ENCODE data around the gene MEF2D. TPM values are rescaled to one million over a fixed set of nuclear protein-coding genes. Genes with fewer than 3 reads are reported as not detected.

Gene MEF2D
- total RNA-seq, 4 donors from 2014 or later = 26.4 to 80.6 (median 32.0) TPM

DNA sequence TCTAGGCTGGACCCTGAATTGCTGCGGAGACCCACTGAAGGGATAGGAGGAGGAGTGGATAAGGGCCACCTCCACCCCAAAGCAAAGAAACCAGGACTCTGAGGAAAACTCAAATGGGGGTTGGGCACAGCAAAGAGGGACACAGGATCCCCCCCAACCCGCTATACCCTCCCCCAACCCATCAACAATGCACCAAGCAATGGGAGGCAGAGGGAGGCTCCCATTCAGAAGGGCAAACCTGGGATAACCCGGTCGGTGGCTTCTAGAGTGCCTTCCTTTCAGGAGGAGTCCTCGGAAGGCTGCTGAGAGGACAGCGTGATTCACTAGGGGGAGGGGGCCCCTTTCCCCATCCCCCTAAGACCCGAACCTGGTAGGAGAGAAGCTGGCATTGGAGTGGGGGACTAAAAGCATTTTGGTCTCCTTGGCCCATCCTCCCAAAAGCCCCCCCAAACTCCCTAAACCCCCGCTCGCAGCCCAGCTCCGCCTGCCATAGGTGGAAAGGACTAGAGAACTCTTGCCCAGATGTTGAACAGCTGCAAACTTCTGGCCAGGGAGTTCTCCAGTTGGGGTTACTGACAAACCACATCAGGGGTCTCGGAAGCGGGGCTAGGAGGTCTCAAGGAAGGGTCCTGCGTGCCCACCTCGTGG, 1.3 kb downstream of the MEF2D start:
- peak overlapping the region; percentile 19 to 99 (median 98) for H3K4me3 ChIP-seq (replicated peaks in 1 of 3)
- no peak for TF ChIP-seq POLR2A (IDR thresholded peaks at IDR 0.05)
- TF ChIP-seq, protein P1, sequence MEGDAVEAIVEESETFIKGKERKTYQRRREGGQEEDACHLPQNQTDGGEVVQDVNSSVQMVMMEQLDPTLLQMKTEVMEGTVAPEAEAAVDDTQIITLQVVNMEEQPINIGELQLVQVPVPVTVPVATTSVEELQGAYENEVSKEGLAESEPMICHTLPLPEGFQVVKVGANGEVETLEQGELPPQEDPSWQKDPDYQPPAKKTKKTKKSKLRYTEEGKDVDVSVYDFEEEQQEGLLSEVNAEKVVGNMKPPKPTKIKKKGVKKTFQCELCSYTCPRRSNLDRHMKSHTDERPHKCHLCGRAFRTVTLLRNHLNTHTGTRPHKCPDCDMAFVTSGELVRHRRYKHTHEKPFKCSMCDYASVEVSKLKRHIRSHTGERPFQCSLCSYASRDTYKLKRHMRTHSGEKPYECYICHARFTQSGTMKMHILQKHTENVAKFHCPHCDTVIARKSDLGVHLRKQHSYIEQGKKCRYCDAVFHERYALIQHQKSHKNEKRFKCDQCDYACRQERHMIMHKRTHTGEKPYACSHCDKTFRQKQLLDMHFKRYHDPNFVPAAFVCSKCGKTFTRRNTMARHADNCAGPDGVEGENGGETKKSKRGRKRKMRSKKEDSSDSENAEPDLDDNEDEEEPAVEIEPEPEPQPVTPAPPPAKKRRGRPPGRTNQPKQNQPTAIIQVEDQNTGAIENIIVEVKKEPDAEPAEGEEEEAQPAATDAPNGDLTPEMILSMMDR (IDR thresholded peaks at IDR 0.05) = no peak
- no peaks in the 10 kb centered on the region for H3K27me3 ChIP-seq
- peaks cover 68 to 71% of the 10 kb centered on the region in 2 donors for H3K4me1 ChIP-seq
- DNase-seq = peak; percentile 42 to 47
- H3K36me3 ChIP-seq = no peaks in the 10 kb centered on the region
- H3K27ac ChIP-seq = peak overlapping the region; percentile 99 to 100 (median 100)
- intact Hi-C loops (cut with DNase I) = loop anchor here (5.0 kb wide), 1 partner anchor 37 kb away; no protein-coding TSS in a partner anchor
- WGBS, 2 donors = 0% methylated on average over 11 of the region's 14 CpGs
- no peaks in the 10 kb centered on the region for H3K9me3 ChIP-seq

DNA sequence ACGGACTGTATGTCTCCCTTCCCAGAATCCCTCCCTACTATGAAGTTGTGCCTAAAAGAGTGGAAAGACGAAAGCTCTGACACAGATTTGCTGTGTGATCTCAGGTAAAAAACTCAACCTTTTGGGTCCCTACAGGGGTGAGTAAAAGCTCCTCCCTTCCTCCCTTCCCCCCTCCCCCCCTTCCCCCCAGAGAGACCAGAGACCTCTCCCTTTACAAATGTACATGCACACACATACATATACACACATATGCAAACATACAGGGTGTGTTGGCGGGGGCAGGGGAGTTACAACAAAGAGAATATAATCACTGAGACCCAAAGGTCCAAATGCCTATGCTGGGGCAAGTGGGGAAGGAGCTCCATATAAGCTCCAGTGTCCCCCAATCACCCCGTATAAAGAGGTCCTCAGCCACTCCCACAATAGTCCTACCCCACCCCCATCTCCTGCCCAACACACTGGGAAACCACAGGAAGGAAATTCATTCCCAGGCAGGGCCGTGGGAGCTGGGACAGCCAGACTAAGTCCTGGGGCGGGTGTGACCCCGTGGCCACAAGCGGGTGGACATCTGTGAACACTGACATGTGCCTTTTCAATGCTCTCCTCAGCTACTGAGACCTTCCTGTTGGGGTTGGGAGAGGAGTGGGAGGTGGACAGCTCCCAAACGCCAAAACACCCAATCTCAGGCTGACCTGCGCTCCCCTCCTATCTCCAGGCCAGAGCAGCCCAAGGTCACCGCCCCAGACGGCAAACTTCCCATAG, 2.0 kb downstream of the MEF2D start:
- DNase-seq = peak; percentile 44 to 58
- intact Hi-C loops (cut with DNase I) = loop anchor here (5.0 kb wide), 1 partner anchor 36 kb away; no protein-coding TSS in a partner anchor
- Histone ChIP-seq H3K27me3 (no peaks in the 10 kb centered on the region), H3K36me3 (no peaks in the 10 kb centered on the region), H3K4me3 (replicated peaks in 1 of 3) (peak overlapping the region; percentile 19 to 99 (median 98)), H3K9me3 (no peaks in the 10 kb centered on the region), H3K27ac (peak overlapping the region; percentile 99 to 100 (median 100)), H3K4me1 (peaks cover 66 to 71% of the 10 kb centered on the region in 2 donors)
- WGBS, 2 donors = 22% methylated on average over 9 to 12 of the region's 12 CpGs
- TF ChIP-seq, protein P1 (IDR thresholded peaks at IDR 0.05) = no peak
- peak in 1 of 2 donors; percentile 40 for TF ChIP-seq POLR2A (IDR thresholded peaks at IDR 0.05)

DNA sequence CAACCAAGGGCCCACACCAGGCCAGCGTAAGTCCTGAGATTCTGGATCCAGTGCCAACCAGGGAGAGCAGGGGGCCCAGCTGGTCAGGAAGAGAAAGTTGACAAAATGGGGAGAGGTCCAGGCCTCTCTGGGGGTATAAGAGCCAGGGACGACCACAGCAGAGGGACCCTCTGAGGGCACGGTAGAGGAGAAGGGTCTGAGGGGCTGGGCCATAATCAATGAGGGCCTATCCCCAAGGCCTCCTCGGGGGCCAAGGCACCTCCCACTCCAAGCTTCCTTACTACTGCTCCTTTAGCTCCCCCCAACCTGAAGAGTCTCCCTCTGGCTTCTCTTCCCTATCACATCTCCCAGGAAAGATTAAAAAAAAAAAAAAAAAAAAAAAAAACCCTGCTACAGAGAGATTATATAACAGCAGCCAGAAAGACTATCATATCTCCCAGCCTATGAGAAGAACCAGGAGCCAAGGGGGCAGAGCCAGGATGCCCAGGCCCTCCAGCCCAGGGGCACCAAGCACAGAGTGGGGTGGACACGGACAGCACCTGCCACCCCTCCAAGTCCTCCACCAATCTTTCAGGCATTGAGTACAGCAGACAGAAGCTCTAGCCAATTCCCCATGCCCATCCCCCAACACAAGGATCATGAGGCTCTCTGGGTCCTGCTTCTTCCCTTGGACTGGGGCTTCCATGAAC, 2.7 kb downstream of the MEF2D start:
- intact Hi-C loops (cut with DNase I) = loop anchor here (5.0 kb wide), 1 partner anchor 36 kb away; no protein-coding TSS in a partner anchor
- TF ChIP-seq, protein P1 (IDR thresholded peaks at IDR 0.05) = no peak
- TF ChIP-seq POLR2A (IDR thresholded peaks at IDR 0.05) = peak in 1 of 2 donors; percentile 10
- Histone ChIP-seq H3K27ac (peak overlapping the region; percentile 99 to 100 (median 100)), H3K27me3 (no peaks in the 10 kb centered on the region), H3K4me1 (peaks cover 69 to 71% of the 10 kb centered on the region in 2 donors), H3K9me3 (no peaks in the 10 kb centered on the region), H3K36me3 (no peaks in the 10 kb centered on the region), H3K4me3 (replicated peaks in 1 of 3) (peak overlapping the region in 1 of 3 donors; percentile 98)
- WGBS, 2 donors = 51 to 58% methylated on average over 5 of the region's 5 CpGs
- peak; percentile 65 to 69 for DNase-seq

DNA sequence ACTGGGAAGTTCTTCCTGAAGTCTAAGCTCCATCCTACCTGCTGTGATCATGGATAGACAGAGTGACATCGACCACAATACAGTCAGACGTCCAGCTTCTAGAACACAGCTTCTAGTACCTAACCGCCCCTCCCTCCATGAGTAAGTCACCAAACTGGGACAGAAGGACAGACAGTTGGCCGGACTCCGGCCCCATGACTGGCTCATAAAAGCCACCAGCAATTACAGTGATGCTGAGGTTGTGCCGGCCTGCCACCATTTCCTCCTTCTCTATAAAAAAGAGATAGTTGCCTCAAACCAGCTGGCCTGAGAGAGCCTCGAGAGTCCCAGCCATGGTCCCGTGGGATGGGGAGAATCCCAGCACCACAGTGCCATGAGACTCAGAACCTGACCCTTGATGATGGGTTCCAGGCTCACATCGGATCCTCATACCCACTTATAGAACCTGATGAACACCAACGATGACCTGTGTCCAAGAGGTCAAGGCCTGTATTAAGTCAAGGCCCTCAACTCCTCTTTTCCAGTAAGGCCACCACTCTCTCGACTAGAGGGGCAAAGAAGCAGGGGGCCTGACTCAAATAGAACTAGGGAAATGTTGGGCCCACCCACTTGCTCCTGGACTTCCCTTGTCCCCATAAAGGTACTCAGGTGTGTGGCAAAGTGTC, 3.4 kb downstream of the MEF2D start:
- H3K4me1 ChIP-seq = peaks cover 71 to 72% of the 10 kb centered on the region in 2 donors
- TF ChIP-seq POLR2A (IDR thresholded peaks at IDR 0.05) = no peak
- TF ChIP-seq, protein P1 (IDR thresholded peaks at IDR 0.05) = no peak
- H3K4me3 ChIP-seq (replicated peaks in 1 of 3) = no peak overlapping the region
- H3K9me3 ChIP-seq = no peaks in the 10 kb centered on the region
- DNase-seq = no peak
- 69 to 73% methylated on average over 10 to 11 of the region's 11 CpGs for WGBS, 2 donors
- H3K27ac ChIP-seq = peak overlapping the region in 2 of 3 donors; percentile 100
- H3K36me3 ChIP-seq = no peaks in the 10 kb centered on the region
- no peaks in the 10 kb centered on the region for H3K27me3 ChIP-seq
- intact Hi-C loops (cut with DNase I) = loop anchor here (5.0 kb wide), 1 partner anchor 35 kb away; no protein-coding TSS in a partner anchor
